ENCODE data around the gene SEC16B. TPM values are rescaled to one million over a fixed set of nuclear protein-coding genes. Genes with fewer than 3 reads are reported as not detected.
"Not testable (repeated sequence)": the region's sequence is repeated elsewhere in the genome, so short reads cannot be mapped to it uniquely, and the experiment has no call there.

SEC16B gene
- total RNA-seq, 1 experiment from 2014 or later: 0.07 TPM

- Histone ChIP-seq H3K4me1 (ENCODE audit: insufficient read depth, low read length) (no peaks in the 10 kb centered on the region), H3F3A (ENCODE audit: low read length, unreplicated experiment) (no peaks in the 10 kb centered on the region), H3K9me3 (ENCODE audit: low read length) (no peaks in the 10 kb centered on the region), H2AFZ (ENCODE audit: low read length) (no peak overlapping the region), H3K9ac (ENCODE audit: low read length) (no peak overlapping the region), H3K9me2 (replicated peaks; ENCODE audit: low read length) (no peaks in the 10 kb centered on the region), H3K4me3 (ENCODE audit: low read length) (no peak overlapping the region), H3K79me2 (ENCODE audit: low read length) (no peaks in the 10 kb centered on the region), H3K4me2 (ENCODE audit: low read length) (no peak overlapping the region), H4K20me1 (ENCODE audit: low read length) (no peaks in the 10 kb centered on the region), H3K27ac (ENCODE audit: low read length) (no peak overlapping the region), H3K36me3 (ENCODE audit: low read depth, low read length) (no peaks in the 10 kb centered on the region), H3K27me3 (ENCODE audit: low read length) (no peaks in the 10 kb centered on the region)
- intact Hi-C loops (cut with micrococcal nuclease): no loop called here
- no peak for TF ChIP-seq CTCF (conservative IDR thresholded peaks at IDR 0.05; ENCODE audit: low read depth, low read length)
- ChIA-PET CTCF (no interaction called here), POLR2A (ENCODE audit: unreplicated experiment) (no interaction called here)
- ATAC-seq: no peak
- DNase-seq: no peak
- no TSS peak for BruUV-seq (replicated peaks)
Observed at GRCh38 chr1:177995369-177995768, 25.5 kb upstream of the SEC16B start.

- intact Hi-C loops (cut with micrococcal nuclease); H3K4me1 ChIP-seq (ENCODE audit: insufficient read depth, low read length); H3K4me2 ChIP-seq (ENCODE audit: low read length); H3K9ac ChIP-seq (ENCODE audit: low read length); H3K9me3 ChIP-seq (ENCODE audit: low read length); H3K9me2 ChIP-seq (replicated peaks; ENCODE audit: low read length); H4K20me1 ChIP-seq (ENCODE audit: low read length); H3K27me3 ChIP-seq (ENCODE audit: low read length); H3K4me3 ChIP-seq (ENCODE audit: low read length); H3K79me2 ChIP-seq (ENCODE audit: low read length); H3K27ac ChIP-seq (ENCODE audit: low read length); H3F3A ChIP-seq (ENCODE audit: low read length, unreplicated experiment); BruUV-seq (replicated peaks); POLR2A ChIA-PET (ENCODE audit: unreplicated experiment); ATAC-seq; H3K36me3 ChIP-seq (ENCODE audit: low read depth, low read length); H2AFZ ChIP-seq (ENCODE audit: low read length); CTCF ChIA-PET: not testable (repeated sequence)
- peak; percentile 7 for DNase-seq
Observed at GRCh38 chr1:177986281-177986680, 16.4 kb upstream of the SEC16B start.

GRCh38 chr1:177984761-177985160 lies 14.9 kb upstream of the SEC16B start:
- no peak for DNase-seq
- Histone ChIP-seq H3K4me2 (ENCODE audit: low read length) (no peak overlapping the region), H3K4me3 (ENCODE audit: low read length) (no peak overlapping the region), H2AFZ (ENCODE audit: low read length) (no peak overlapping the region), H3K4me1 (ENCODE audit: insufficient read depth, low read length) (no peaks in the 10 kb centered on the region), H3K27me3 (ENCODE audit: low read length) (no peaks in the 10 kb centered on the region), H3F3A (ENCODE audit: low read length, unreplicated experiment) (no peaks in the 10 kb centered on the region), H3K9me3 (ENCODE audit: low read length) (no peaks in the 10 kb centered on the region), H3K79me2 (ENCODE audit: low read length) (no peaks in the 10 kb centered on the region), H3K36me3 (ENCODE audit: low read depth, low read length) (no peaks in the 10 kb centered on the region), H3K27ac (ENCODE audit: low read length) (no peak overlapping the region), H3K9me2 (replicated peaks; ENCODE audit: low read length) (no peaks in the 10 kb centered on the region), H4K20me1 (ENCODE audit: low read length) (no peaks in the 10 kb centered on the region), H3K9ac (ENCODE audit: low read length) (no peak overlapping the region)
- no peak for ATAC-seq
- POLR2A ChIA-PET (ENCODE audit: unreplicated experiment): no interaction called here
- intact Hi-C loops (cut with micrococcal nuclease): no loop called here
- no TSS peak for BruUV-seq (replicated peaks)
- CTCF ChIA-PET: no interaction called here
- TF ChIP-seq EZH2 (IDR thresholded peaks at IDR 0.05; ENCODE audit: low read length, unreplicated experiment): no peak
- no peak for TF ChIP-seq EZH2phosphoT487 (IDR thresholded peaks at IDR 0.05; ENCODE audit: borderline replicate concordance, low read length)
- no peak for TF ChIP-seq CTCF (conservative IDR thresholded peaks at IDR 0.05; ENCODE audit: low read depth, low read length)
